Endothelial cell of umbilical vein (primary cell): Measurements from ENCODE around the gene RER1. TPM values are rescaled to one million over a fixed set of nuclear protein-coding genes. Genes with fewer than 3 reads are reported as not detected.

Source experiments
- BruUV-seq: library from RNA; stranded (reverse); fragments of 400-500 nt; replicated peaks from 2 replicates; lab custom pipeline; 2021; lab: Mats Ljungman, UMichigan
- CTCF ChIA-PET: fragments of 300-600, 350-600 bp; sonication (Branson Sonifier 250); formaldehyde crosslinking; loops from one replicate; lab custom pipeline; 2021; ENCODE audit warnings: antibody characterized with exemption, inconsistent platforms; lab: Charles Lee
- POLR2A ChIA-PET: fragments of 300-600, 350-600 bp; sonication (Branson Sonifier 250); formaldehyde crosslinking; loops from one replicate; lab custom pipeline; 2021; ENCODE audit warnings: antibody characterized with exemption, inconsistent platforms; lab: Charles Lee
- DNase-seq: peaks from one replicate; pipeline ENCODE4 v3.0.0-alpha.2; 2011; ENCODE audit warnings: low read depth, low spot score
- FAIRE-seq: peaks from 2 replicates; lab custom pipeline; 2011; peaks lifted over from hg19 to GRCh38; lab: Jason Lieb, UNC
- H2AFZ ChIP-seq: 2 replicates; pipeline ENCODE4 v1.6.0; 2012; ENCODE audit warnings: low read depth, low read length, control low read depth, inconsistent platforms
- H3K27ac ChIP-seq: 2 replicates; pipeline ENCODE4 v1.5.1; 2011; ENCODE audit warnings: low read depth, mild to moderate bottlenecking, control low read depth, low read length, moderate library complexity; ENCODE audit not compliant: insufficient read depth
- H3K27me3 ChIP-seq, 2 experiments: 2 replicates each; pipeline versions ENCODE4 v1.6.0 to v1.6.1; 2011; ENCODE audit warnings: low read length in 2 of 2, mixed read lengths in 1 of 2; ENCODE audit not compliant: control insufficient read depth in 2 of 2, insufficient read depth in 2 of 2
- H3K36me3 ChIP-seq, 2 experiments: 2 replicates in 1 of 2; 3 replicates in 1 of 2; pipeline ENCODE4 v1.5.1; 2011; ENCODE audit warnings: low read length in 2 of 2, mild to moderate bottlenecking in 1 of 2, moderate library complexity in 1 of 2; ENCODE audit not compliant: control insufficient read depth in 2 of 2, insufficient read depth in 2 of 2; ENCODE audit errors: extremely low read depth in 1 of 2
- H3K4me1 ChIP-seq: 3 replicates; pipeline ENCODE4 v1.5.1; 2011; ENCODE audit warnings: mild to moderate bottlenecking, low read length; ENCODE audit not compliant: control insufficient read depth, insufficient read depth; ENCODE audit errors: extremely low read depth
- H3K4me2 ChIP-seq: 2 replicates; pipeline ENCODE4 v1.6.1; 2011; ENCODE audit warnings: low read length, control low read depth, mixed read lengths; ENCODE audit not compliant: insufficient read depth
- H3K4me3 ChIP-seq, 3 experiments: fragments of 200-600 bp in 1 of 3; sonication (generic), shearing (Covaris generic) in 1 of 3; replicated peaks in 1 of 3; 2 replicates each; pipeline ENCODE4 v1.5.1; 2011 to 2016; ENCODE audit warnings: control low read depth in 3 of 3, low read length in 3 of 3, mild to moderate bottlenecking in 2 of 3, inconsistent platforms in 1 of 3, low read depth in 1 of 3, moderate library complexity in 1 of 3; ENCODE audit not compliant: insufficient read depth in 1 of 3
- H3K79me2 ChIP-seq: 2 replicates; pipeline ENCODE4 v1.6.0; 2012; ENCODE audit warnings: low read length, inconsistent platforms; ENCODE audit not compliant: control insufficient read depth, insufficient read depth
- H3K9ac ChIP-seq: replicated peaks from 2 replicates; pipeline ENCODE3; 2011; ENCODE audit warnings: low read length, control low read depth; ENCODE audit not compliant: insufficient read depth; ENCODE audit errors: extremely low read depth
- H3K9me1 ChIP-seq: replicated peaks from 3 replicates; pipeline ENCODE4 v1.6.0; 2011; ENCODE audit warnings: mild to moderate bottlenecking, low read length; ENCODE audit not compliant: control insufficient read depth, insufficient read depth; ENCODE audit errors: extremely low read depth
- H3K9me3 ChIP-seq: replicated peaks from 2 replicates; pipeline ENCODE4 v1.5.1; 2012; ENCODE audit warnings: low read length, inconsistent platforms; ENCODE audit not compliant: control insufficient read depth, insufficient read depth
- H4K20me1 ChIP-seq: replicated peaks from 2 replicates; pipeline ENCODE3; 2011; ENCODE audit warnings: mild to moderate bottlenecking, low read length; ENCODE audit not compliant: control insufficient read depth, insufficient read depth; ENCODE audit errors: extremely low read depth
- EZH2 ChIP-seq: IDR thresholded peaks from 2 replicates; pipeline ENCODE4 v1.6.1; 2012; ENCODE audit warnings: borderline replicate concordance, low read depth, mild to moderate bottlenecking, moderate library complexity, low read length, inconsistent platforms; ENCODE audit not compliant: severe bottlenecking
- FOS ChIP-seq: IDR thresholded peaks from 2 replicates; pipeline ENCODE4 v1.6.1; 2011; ENCODE audit warnings: mild to moderate bottlenecking, low read length, moderate library complexity, borderline replicate concordance; ENCODE audit not compliant: insufficient read depth
- GATA2 ChIP-seq: IDR thresholded peaks from 2 replicates; pipeline ENCODE4 v1.7.0; 2011; ENCODE audit warnings: low read depth, mild to moderate bottlenecking, moderate library complexity, mixed read lengths, low read length; ENCODE audit not compliant: insufficient read length, insufficient read depth
- POLR2A ChIP-seq: IDR thresholded peaks from 2 replicates; pipeline ENCODE4 v1.6.1; 2012; ENCODE audit warnings: low read depth, mild to moderate bottlenecking, control low read depth, low read length
- POLR2AphosphoS5 ChIP-seq: IDR thresholded peaks from 2 replicates; pipeline ENCODE4 v1.6.1; 2012; ENCODE audit warnings: low read depth, mild to moderate bottlenecking, control low read depth, low read length, moderate library complexity; ENCODE audit not compliant: insufficient read depth
- dilution Hi-C: fragments of 300-500 bp; cut with MboI; formaldehyde crosslinking; loops from one replicate; pipeline ENCODE4 v1.15.0; 2019; ENCODE audit warnings: low sequenced_read_pairs; ENCODE audit not compliant: extremely low pct_ligation_motif_present
- intact Hi-C: fragments of 100-400 bp; cut with micrococcal nuclease; formaldehyde crosslinking; loops from one replicate; pipeline ENCODE4 v1.10.0; 2022
- polyA plus RNA-seq, 4 experiments: library from polyadenylated mRNA; depleted of rRNA in 3 of 4; stranded (reverse) in 3 of 4; unstranded in 1 of 4; fragments of >200 nt; gene quantifications; 2 replicates each; pipeline versions ENCODE4 v1.2.1 to v1.2.3, GENCODE V29; 2011 to 2012; ENCODE audit warnings: missing spikeins in 1 of 4
- total RNA-seq: library from RNA; stranded (reverse); gene quantifications from 2 replicates; pipeline ENCODE4 v1.2.3, GENCODE V29; 2021
- TF ChIP-seq, protein P1 (sequence below), 2 donors: IDR thresholded peaks; 1 replicate in 1 of 2; 2 replicates in 1 of 2; pipeline ENCODE4 v1.5.1; 2011; ENCODE audit warnings: low read length in 2 of 2, mild to moderate bottlenecking in 2 of 2, moderate library complexity in 2 of 2, control low read depth in 1 of 2, inconsistent platforms in 1 of 2, low read depth in 1 of 2; ENCODE audit not compliant: insufficient read depth in 1 of 2; ENCODE audit errors: extremely low read depth in 1 of 2

RER1 gene
- total and polyA plus RNA-seq, 2 donors (not counting 3 experiments of a cell fraction or from before 2014, with no cell fraction given), result 179 to 292 TPM

DNA sequence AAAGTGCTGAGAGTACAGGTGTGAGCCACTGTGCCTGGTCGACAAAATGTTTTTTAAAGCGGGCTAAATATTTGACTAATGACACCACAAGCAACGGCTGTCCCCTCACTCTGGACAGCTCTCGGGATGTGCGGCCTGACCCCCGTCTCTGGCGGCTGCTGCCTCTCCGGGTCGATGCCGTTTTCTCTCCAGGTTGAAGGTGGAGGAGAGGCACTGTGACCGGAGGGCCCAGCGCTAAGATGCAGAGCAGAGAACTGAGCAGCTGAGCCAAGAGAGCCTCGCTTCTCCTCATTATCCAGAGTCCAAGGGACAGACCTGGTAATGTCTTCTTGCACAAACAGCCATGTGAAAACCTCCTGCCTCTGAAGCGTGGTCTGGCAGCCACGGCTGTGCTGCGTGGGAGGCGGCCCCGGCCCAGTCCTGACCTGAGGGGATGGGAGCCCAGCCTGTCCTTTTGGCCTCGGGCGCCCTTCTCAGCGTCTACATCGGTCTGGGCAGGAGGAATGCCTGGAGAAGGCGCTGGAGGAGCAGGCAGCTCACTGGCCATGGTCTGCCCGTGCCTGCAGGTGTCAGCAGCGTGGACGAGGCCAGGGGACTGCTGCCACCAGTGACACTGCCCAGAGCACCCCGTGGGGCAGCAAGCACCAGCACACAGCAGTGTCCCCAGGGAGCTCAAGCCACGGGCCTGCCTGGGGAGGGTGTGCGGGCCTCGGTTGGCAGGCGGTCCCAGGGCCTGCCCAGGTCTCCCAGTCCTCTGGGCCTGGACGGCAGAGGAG is 10.6 kb upstream of the RER1 start:
- no peaks in the 10 kb centered on the region for H3K79me2 ChIP-seq
- H3K9me3 ChIP-seq, result no peaks in the 10 kb centered on the region
- no peak for FAIRE-seq
- H3K4me2 ChIP-seq, result no peak overlapping the region
- dilution Hi-C loops, result no loop called here
- H3K36me3 ChIP-seq, result no peaks in the 10 kb centered on the region
- H3K9ac ChIP-seq, result no peak overlapping the region
- H4K20me1 ChIP-seq, result no peaks in the 10 kb centered on the region
- TF ChIP-seq, protein P1, sequence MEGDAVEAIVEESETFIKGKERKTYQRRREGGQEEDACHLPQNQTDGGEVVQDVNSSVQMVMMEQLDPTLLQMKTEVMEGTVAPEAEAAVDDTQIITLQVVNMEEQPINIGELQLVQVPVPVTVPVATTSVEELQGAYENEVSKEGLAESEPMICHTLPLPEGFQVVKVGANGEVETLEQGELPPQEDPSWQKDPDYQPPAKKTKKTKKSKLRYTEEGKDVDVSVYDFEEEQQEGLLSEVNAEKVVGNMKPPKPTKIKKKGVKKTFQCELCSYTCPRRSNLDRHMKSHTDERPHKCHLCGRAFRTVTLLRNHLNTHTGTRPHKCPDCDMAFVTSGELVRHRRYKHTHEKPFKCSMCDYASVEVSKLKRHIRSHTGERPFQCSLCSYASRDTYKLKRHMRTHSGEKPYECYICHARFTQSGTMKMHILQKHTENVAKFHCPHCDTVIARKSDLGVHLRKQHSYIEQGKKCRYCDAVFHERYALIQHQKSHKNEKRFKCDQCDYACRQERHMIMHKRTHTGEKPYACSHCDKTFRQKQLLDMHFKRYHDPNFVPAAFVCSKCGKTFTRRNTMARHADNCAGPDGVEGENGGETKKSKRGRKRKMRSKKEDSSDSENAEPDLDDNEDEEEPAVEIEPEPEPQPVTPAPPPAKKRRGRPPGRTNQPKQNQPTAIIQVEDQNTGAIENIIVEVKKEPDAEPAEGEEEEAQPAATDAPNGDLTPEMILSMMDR (IDR thresholded peaks at IDR 0.05; ENCODE audit: extremely low read depth in 1 of 2, insufficient read depth in 1 of 2, low read depth in 1 of 2, low read length in 2 of 2), result no peak
- no peak for TF ChIP-seq EZH2
- TF ChIP-seq POLR2A, result no peak
- no peak for TF ChIP-seq POLR2AphosphoS5
- no peak for TF ChIP-seq FOS
- TF ChIP-seq GATA2, result no peak
- intact Hi-C loops, result loop anchor here (1.0 to 5.0 kb wide), 6 partner anchors 10 to 186 kb away; partner anchors contain the start of genes MORN1 and RER1
- H3K27ac ChIP-seq, result no peak overlapping the region
- no peaks in the 10 kb centered on the region for H3K9me1 ChIP-seq
- H3K27me3 ChIP-seq, result no peaks in the 10 kb centered on the region
- DNase-seq, result no peak
- CTCF ChIA-PET, result interaction anchor here (0.6 to 8.9 kb wide), 35 partner anchors 8 to 1044 kb away, joined by 3 to 631 read pairs (median 9); partner anchors contain the start of genes FAAP20, MORN1, RER1 and SKI
- no TSS peak for BruUV-seq
- POLR2A ChIA-PET, result interaction anchor here (0.6 to 2.6 kb wide), 5 partner anchors 66 to 186 kb away, joined by 3 to 15 read pairs (median 6); partner anchors contain the start of gene FAAP20
- H3K4me1 ChIP-seq, result no peaks in the 10 kb centered on the region
- H3K4me3 ChIP-seq, result no peak overlapping the region
- no peak overlapping the region for H2AFZ ChIP-seq
